ENCODE measurements around the gene DTNB.
"Not testable (repeated sequence)": the region's sequence is repeated elsewhere in the genome, so short reads cannot be mapped to it uniquely, and the experiment has no call there.

Gene DTNB

GRCh38 chr2:25682082-25682481, 8.7 kb upstream of the DTNB start:
- no peak for DNase-seq

GRCh38 chr2:25677877-25678276, 4.5 kb upstream of the DTNB start:
- no peak for DNase-seq

GRCh38 chr2:25674077-25674362, 643 bp upstream of the DTNB start:
- DNase-seq, result no peak

- no peak for DNase-seq
These were observed 680 bp downstream of the DTNB start for GRCh38 chr2:25672494-25673299.

GRCh38 chr2:25671622-25672021, 1.8 kb downstream of the DTNB start:
- DNase-seq, result no peak

GRCh38 chr2:25669520-25669919, 3.9 kb downstream of the DTNB start:
- no peak for DNase-seq

GRCh38 chr2:25666218-25666617, 7.2 kb downstream of the DTNB start:
- DNase-seq, result no peak

GRCh38 chr2:25665429-25665828, 7.9 kb downstream of the DTNB start:
- DNase-seq, result not testable (repeated sequence)

- no peak for DNase-seq
These were observed 8.4 kb downstream of the DTNB start for GRCh38 chr2:25664965-25665307.

- DNase-seq, result no peak
These were observed 9.0 kb downstream of the DTNB start for GRCh38 chr2:25664183-25664964.

GRCh38 chr2:25655316-25655715, 18.1 kb downstream of the DTNB start:
- no peak for DNase-seq

- DNase-seq, result no peak
These were observed 18.6 kb downstream of the DTNB start for GRCh38 chr2:25654801-25655200.

- no peak for DNase-seq
These were observed 21.5 kb downstream of the DTNB start for GRCh38 chr2:25651782-25652455.

GRCh38 chr2:25651066-25651465, 22.3 kb downstream of the DTNB start:
- no peak for DNase-seq

GRCh38 chr2:25650256-25650655, 23.1 kb downstream of the DTNB start:
- no peak for DNase-seq

- no peak for DNase-seq
These were observed 23.6 kb downstream of the DTNB start for GRCh38 chr2:25649786-25650185.

GRCh38 chr2:25642298-25642697, 31.1 kb downstream of the DTNB start:
- no peak for DNase-seq

- DNase-seq, result no peak
These were observed 33.7 kb downstream of the DTNB start for GRCh38 chr2:25639696-25640095.

GRCh38 chr2:25639131-25639530, 34.2 kb downstream of the DTNB start:
- no peak for DNase-seq

- DNase-seq, result no peak
These were observed 37.6 kb downstream of the DTNB start for GRCh38 chr2:25635797-25636196.

GRCh38 chr2:25633801-25634200, 39.6 kb downstream of the DTNB start:
- not testable (repeated sequence) for DNase-seq

GRCh38 chr2:25632396-25632795, 41.0 kb downstream of the DTNB start:
- no peak for DNase-seq

- no peak for DNase-seq
These were observed 48.7 kb downstream of the DTNB start for GRCh38 chr2:25624635-25625034.

- DNase-seq, result no peak
These were observed 50.0 kb downstream of the DTNB start for GRCh38 chr2:25623361-25623760.

Measured in NCI-H1436 treated with DMSO at 0.1 percent for 48 hours (cell line).